Stimulated activated CD4-positive, alpha-beta T cell treated with anti-CD3 and anti-CD28 coated beads, Interleukin-15, amount 100 ng/mL, for 48 hours (primary cell): ENCODE results near the gene TRIM69.
"Not testable (repeated sequence)": the region's sequence is repeated elsewhere in the genome, so short reads cannot be mapped to it uniquely, and the experiment has no call there.

Experiments
- DNase-seq, 2 donors: peaks; one replicate each; pipeline ENCODE4 v3.0.0-alpha.2; 2020; ENCODE audit warnings: low read depth in 2 of 2

TRIM69 gene

GRCh38 chr15:44736181-44736765 lies at the start of gene TRIM69:
Gene TRIM69 (plus strand): TSS chr15:44736528. CDS start chr15:44736705, 177 bp downstream.
- no peak for DNase-seq

GRCh38 chr15:44689318-44689717 lies 47.0 kb upstream of the TRIM69 start:
- not testable (repeated sequence) for DNase-seq

- not testable (repeated sequence) for DNase-seq
Observed at GRCh38 chr15:44690245-44690644, 46.1 kb upstream of the TRIM69 start.

- no peak for DNase-seq
Observed at GRCh38 chr15:44692659-44693058, 43.7 kb upstream of the TRIM69 start.

GRCh38 chr15:44694416-44694815 lies 41.9 kb upstream of the TRIM69 start:
- DNase-seq, result no peak

- DNase-seq, result no peak
Observed at GRCh38 chr15:44695294-44695693, 41.0 kb upstream of the TRIM69 start.

- no peak for DNase-seq
Observed at GRCh38 chr15:44697014-44697413, 39.3 kb upstream of the TRIM69 start.

GRCh38 chr15:44698641-44699040 lies 37.7 kb upstream of the TRIM69 start:
- DNase-seq, result no peak

- not testable (repeated sequence) for DNase-seq
Observed at GRCh38 chr15:44700676-44701075, 35.7 kb upstream of the TRIM69 start.

GRCh38 chr15:44705986-44706385 lies 30.3 kb upstream of the TRIM69 start:
- no peak for DNase-seq

- DNase-seq, result no peak
Observed at GRCh38 chr15:44706401-44706800, 29.9 kb upstream of the TRIM69 start.

- no peak for DNase-seq
Observed at GRCh38 chr15:44706946-44707636, 29.2 kb upstream of the TRIM69 start.

- DNase-seq, result no peak
Observed at GRCh38 chr15:44710236-44711095, 25.9 kb upstream of the TRIM69 start.

- peak; percentile 89 to 92 for DNase-seq
Observed at GRCh38 chr15:44711096-44711742, 25.1 kb upstream of the TRIM69 start, which contains the start of the genes B2M and PATL2. Gene B2M (plus strand): TSS chr15:44711517. CDS start chr15:44711547, 30 bp downstream. Gene PATL2 (minus strand): TSS chr15:44711323. CDS start chr15:44676490, 34,833 bp downstream.

- no peak for DNase-seq
Observed at GRCh38 chr15:44711743-44712345, 24.5 kb upstream of the TRIM69 start.

GRCh38 chr15:44712346-44713005 lies 23.9 kb upstream of the TRIM69 start:
- peak; percentile 42 to 58 for DNase-seq

GRCh38 chr15:44713006-44713966 lies 23.0 kb upstream of the TRIM69 start:
- DNase-seq, result no peak

GRCh38 chr15:44715142-44715796 lies 21.1 kb upstream of the TRIM69 start:
- DNase-seq, result no peak

GRCh38 chr15:44715797-44716334 lies 20.5 kb upstream of the TRIM69 start:
- no peak for DNase-seq
